ENCODE data around the gene RYR1.

DNA sequence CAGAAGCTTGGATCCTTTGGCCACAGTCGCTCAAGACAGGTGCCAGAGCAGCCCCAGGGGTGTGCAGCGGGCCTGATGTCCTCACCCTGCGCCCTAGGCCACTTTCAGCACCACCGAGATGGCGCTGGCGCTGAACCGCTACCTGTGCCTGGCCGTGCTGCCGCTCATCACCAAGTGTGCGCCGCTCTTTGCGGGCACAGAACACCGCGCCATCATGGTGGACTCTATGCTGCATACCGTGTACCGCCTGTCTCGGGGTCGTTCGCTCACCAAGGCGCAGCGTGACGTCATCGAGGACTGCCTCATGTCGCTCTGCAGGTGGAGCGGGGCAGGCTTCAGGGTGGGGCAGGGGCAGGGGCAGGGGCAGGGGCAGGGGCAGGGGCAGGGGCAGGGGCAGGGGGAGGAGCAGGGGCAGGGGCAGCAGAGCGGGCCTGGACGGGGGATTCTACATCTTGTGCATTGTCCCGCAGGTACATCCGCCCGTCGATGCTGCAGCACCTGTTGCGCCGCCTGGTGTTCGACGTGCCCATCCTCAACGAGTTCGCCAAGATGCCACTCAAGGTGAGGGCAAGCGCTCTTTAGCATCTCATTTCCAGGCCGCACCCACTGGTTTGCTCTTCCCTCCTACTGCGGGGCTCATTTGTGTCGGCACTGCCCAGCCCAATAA lies 69.1 kb downstream of the RYR1 start:
- TF ChIP-seq, protein P1, sequence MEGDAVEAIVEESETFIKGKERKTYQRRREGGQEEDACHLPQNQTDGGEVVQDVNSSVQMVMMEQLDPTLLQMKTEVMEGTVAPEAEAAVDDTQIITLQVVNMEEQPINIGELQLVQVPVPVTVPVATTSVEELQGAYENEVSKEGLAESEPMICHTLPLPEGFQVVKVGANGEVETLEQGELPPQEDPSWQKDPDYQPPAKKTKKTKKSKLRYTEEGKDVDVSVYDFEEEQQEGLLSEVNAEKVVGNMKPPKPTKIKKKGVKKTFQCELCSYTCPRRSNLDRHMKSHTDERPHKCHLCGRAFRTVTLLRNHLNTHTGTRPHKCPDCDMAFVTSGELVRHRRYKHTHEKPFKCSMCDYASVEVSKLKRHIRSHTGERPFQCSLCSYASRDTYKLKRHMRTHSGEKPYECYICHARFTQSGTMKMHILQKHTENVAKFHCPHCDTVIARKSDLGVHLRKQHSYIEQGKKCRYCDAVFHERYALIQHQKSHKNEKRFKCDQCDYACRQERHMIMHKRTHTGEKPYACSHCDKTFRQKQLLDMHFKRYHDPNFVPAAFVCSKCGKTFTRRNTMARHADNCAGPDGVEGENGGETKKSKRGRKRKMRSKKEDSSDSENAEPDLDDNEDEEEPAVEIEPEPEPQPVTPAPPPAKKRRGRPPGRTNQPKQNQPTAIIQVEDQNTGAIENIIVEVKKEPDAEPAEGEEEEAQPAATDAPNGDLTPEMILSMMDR (IDR thresholded peaks at IDR 0.05): no peak
- TF ChIP-seq, protein P2, sequence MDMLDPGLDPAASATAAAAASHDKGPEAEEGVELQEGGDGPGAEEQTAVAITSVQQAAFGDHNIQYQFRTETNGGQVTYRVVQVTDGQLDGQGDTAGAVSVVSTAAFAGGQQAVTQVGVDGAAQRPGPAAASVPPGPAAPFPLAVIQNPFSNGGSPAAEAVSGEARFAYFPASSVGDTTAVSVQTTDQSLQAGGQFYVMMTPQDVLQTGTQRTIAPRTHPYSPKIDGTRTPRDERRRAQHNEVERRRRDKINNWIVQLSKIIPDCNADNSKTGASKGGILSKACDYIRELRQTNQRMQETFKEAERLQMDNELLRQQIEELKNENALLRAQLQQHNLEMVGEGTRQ (IDR thresholded peaks at IDR 0.05; ENCODE audit: borderline replicate concordance, low read depth, low read length): no peak
- TF ChIP-seq MXI1 (IDR thresholded peaks at IDR 0.05; ENCODE audit: low read depth, low read length): no peak
- TF ChIP-seq NFIC (IDR thresholded peaks at IDR 0.05; ENCODE audit: borderline replicate concordance): no peak
- TF ChIP-seq, protein P3, sequence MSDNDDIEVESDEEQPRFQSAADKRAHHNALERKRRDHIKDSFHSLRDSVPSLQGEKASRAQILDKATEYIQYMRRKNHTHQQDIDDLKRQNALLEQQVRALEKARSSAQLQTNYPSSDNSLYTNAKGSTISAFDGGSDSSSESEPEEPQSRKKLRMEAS (IDR thresholded peaks at IDR 0.05; ENCODE audit: low read depth): no peak
- no peak for TF ChIP-seq EP300 (IDR thresholded peaks at IDR 0.05; ENCODE audit: borderline replicate concordance in 1 of 2, low read depth in 1 of 2, low read length in 1 of 2)

All from SK-N-SH (cell line).